Heart right ventricle (tissue), 16 donors: ENCODE results near the gene LAMA2. TPM values are rescaled to one million over a fixed set of nuclear protein-coding genes. Genes with fewer than 3 reads are reported as not detected.

ENCODE experiments used
- ATAC-seq, 8 donors: fragments of 200-7000 bp; cut with Tn5 transposase; one replicate each; pipeline ENCODE4 v1.9.1; 2020; ENCODE audit warnings: mild to moderate bottlenecking in 8 of 8, moderate library complexity in 8 of 8, moderate number of reproducible peaks in 1 of 8
- DNase-seq, 2 donors: peaks; one replicate each; pipeline ENCODE4 v3.0.0-alpha.2; 2020
- H3K27ac ChIP-seq, 10 donors: fragments of 200-600 bp; sonication (generic) in 2 of 10; one replicate each; pipeline versions ENCODE4 v1.5.0 to v1.8.0; 2020 to 2022; ENCODE audit warnings: mild to moderate bottlenecking in 3 of 10
- H3K27me3 ChIP-seq, 7 donors: fragments of 200-600 bp; one replicate each; pipeline ENCODE4 v1.8.0; 2021 to 2022; ENCODE audit warnings: mild to moderate bottlenecking in 2 of 7
- H3K36me3 ChIP-seq, 9 donors: fragments of 200-600 bp; sonication (generic) in 1 of 9; one replicate each; pipeline versions ENCODE4 v1.5.0 to v1.8.0; 2020 to 2022; ENCODE audit warnings: mild to moderate bottlenecking in 2 of 9
- H3K4me1 ChIP-seq, 9 donors: fragments of 200-600 bp; sonication (generic) in 1 of 9; one replicate each; pipeline versions ENCODE4 v1.5.0 to v1.8.0; 2020 to 2022; ENCODE audit warnings: mild to moderate bottlenecking in 4 of 9
- H3K4me3 ChIP-seq, 10 donors: fragments of 200-600 bp; sonication (generic) in 2 of 10; one replicate each; pipeline versions ENCODE4 v1.5.0 to v1.8.0; 2020 to 2022; ENCODE audit warnings: mild to moderate bottlenecking in 7 of 10, moderate library complexity in 2 of 10
- H3K9me3 ChIP-seq, 11 donors: fragments of 200-600 bp in 10 of 11; sonication (generic) in 2 of 11; one replicate each; pipeline versions ENCODE4 v1.5.0 to v1.8.0; 2013 to 2022; ENCODE audit warnings: mild to moderate bottlenecking in 2 of 11, control low read depth in 1 of 11, moderate library complexity in 1 of 11
- WGBS, 2 donors: extraction: QIAGEN DNeasy Blood & Tissue Kit; methylation state at CpG; one replicate each; pipeline ENCODE4 v1.1.7; 2013; ENCODE audit warnings: inconsistent platforms in 1 of 2; 5-methylcytosine and 5-hydroxymethylcytosine counted together
- intact Hi-C, 10 donors: fragments of 100-400 bp; cut with DNase I; formaldehyde crosslinking; loops; one replicate each; pipeline versions ENCODE4 v1.11.1 to v1.14.2; 2022
- polyA plus RNA-seq, 2 donors: library from polyadenylated mRNA; stranded (reverse); fragments of 200-250 nt; gene quantifications; one replicate each; pipeline ENCODE4 v1.2.3, GENCODE V29; 2013
- total RNA-seq, 10 donors: library from RNA; stranded (reverse); fragmentation: NEBNext Ultra II Directional in 3 of 10; extraction: Animal tissue kit (Norgen Biotek cat#: 25700) in 3 of 10; gene quantifications; one replicate each; pipeline versions ENCODE4 v1.2.1 to v1.2.4, GENCODE V29; 2021 to 2023
- TF ChIP-seq, protein P1 (sequence below), 9 donors: fragments of 200-600 bp; sonication (generic) in 2 of 9; IDR thresholded peaks; one replicate each; pipeline versions ENCODE4 v1.5.0 to v1.8.0; 2021 to 2022; ENCODE audit warnings: antibody characterized with exemption in 9 of 9, mild to moderate bottlenecking in 5 of 9, moderate library complexity in 1 of 9
- donor health status: Arrhythmogenic right ventricular cardiomyopathy.
- donor health status: ischemic (EF 13 %, LVEDD 7.1; RV severe dilation, severe dysfunction).
- donor health status: healthy with polysubstance abuse.
- donor health status: DM: no; HTN: yes; CAD: no.
- donor health status: DM: no; HTN: no; CAD: no.
- donor health status: ischemic (EF 25% LVEDD 6.9; RV normal size, moderate dysfunction).
- donor health status: ischemic (EF 25% LVEDD 5.7; RV mildly dilated, moderate dysfunction).
- donor health status: healthy.
- donor health status: DM: yes; HTN: yes; CAD: no.
- donor health status: Ischemic cardiomyopathy.
- donor health status: ischemic (EF 35%, LVEDD 5.7; RV mildly dilated, moderate dysfunction).
- donor health status: nonischemic (EF 11% LVEDD 7.7; RV severe dilation, severe dysfunction).
- donor health status: DM: yes; HTN: yes; CAD: no.
- donor health status: PGD.
- donor health status: ischemic (EF 29% LVEDD 5.4; RV normal size, mild dysfunction).
- donor health status: nonischemic (EF 23%, LVEDD 6.1; RV moderate dilation, normal function).

Gene LAMA2
- total and polyA plus RNA-seq, 12 donors = 31.1 to 293 (median 223) TPM

DNA sequence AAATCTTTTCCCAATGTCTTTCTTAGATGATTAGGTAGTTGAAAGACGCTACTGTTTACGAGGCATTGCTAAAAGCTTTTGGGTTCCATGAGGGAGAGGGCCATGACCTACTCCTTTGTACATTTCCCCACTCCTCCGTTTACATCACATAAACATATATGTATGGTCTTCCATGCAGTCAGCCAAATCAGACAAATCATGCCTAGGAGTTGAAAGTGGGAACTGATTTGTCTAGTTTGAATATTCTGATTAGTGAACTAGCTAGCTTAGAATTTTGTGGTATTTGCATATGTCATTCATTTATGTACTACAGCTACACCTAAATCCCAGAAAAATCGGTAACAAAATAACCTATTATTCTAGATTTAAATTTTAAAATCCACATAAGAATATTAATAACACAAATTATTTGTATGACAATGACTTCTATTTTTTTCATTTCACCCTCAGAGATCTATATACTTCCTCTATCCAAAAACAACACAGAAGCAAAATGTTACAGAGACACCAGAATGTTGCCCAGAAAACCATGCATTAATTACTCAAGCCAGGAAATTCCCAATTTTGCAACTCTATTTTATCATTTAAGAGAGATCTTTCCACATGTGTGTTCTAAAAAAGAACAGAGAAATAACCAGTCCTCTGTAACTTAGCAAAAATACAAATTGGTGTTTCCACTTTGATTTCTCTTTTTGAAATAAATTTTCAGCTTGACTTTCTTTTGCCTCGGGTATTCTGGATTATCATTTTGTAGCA is 231.9 kb downstream of the LAMA2 start:
- H3K27ac ChIP-seq = peak overlapping the region in 7 of 10 donors; percentile 6 to 57 (median 17)
- no peak overlapping the region for H3K4me3 ChIP-seq
- DNase-seq (no peak), ATAC-seq (no peak)
- TF ChIP-seq, protein P1, sequence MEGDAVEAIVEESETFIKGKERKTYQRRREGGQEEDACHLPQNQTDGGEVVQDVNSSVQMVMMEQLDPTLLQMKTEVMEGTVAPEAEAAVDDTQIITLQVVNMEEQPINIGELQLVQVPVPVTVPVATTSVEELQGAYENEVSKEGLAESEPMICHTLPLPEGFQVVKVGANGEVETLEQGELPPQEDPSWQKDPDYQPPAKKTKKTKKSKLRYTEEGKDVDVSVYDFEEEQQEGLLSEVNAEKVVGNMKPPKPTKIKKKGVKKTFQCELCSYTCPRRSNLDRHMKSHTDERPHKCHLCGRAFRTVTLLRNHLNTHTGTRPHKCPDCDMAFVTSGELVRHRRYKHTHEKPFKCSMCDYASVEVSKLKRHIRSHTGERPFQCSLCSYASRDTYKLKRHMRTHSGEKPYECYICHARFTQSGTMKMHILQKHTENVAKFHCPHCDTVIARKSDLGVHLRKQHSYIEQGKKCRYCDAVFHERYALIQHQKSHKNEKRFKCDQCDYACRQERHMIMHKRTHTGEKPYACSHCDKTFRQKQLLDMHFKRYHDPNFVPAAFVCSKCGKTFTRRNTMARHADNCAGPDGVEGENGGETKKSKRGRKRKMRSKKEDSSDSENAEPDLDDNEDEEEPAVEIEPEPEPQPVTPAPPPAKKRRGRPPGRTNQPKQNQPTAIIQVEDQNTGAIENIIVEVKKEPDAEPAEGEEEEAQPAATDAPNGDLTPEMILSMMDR (IDR thresholded peaks at IDR 0.05) = no peak
- H3K4me1 ChIP-seq = peaks cover 3 to 81% (median 64%) of the 10 kb centered on the region in 9 donors
- no peaks in the 10 kb centered on the region for H3K27me3 ChIP-seq
- intact Hi-C loops = no loop called here
- H3K36me3 ChIP-seq = no peaks in the 10 kb centered on the region
- H3K9me3 ChIP-seq = no peaks in the 10 kb centered on the region
- 81 to 88% methylated on average over 5 of the region's 5 CpGs for WGBS, 2 donors

DNA sequence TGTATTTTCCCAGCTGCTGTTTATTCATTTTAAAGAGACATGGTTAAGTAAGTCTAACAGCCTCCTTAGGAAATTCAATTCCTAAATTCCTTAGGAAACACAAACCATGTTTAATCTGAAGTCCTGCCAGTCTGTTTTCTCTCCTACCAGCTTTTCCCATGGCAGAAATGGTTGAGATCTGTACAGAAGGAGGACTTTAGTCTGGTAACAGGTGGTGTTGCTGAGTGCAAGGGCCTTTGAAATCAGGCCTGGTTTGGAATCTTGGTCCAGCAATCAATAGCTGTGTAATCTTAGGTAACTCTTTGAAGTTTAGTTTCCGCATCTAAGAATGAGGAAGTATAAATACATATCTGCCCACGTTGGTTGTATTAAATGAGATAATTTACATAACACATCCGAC is 232.5 kb downstream of the LAMA2 start:
- Histone ChIP-seq H3K4me1 (peaks cover 3 to 76% (median 63%) of the 10 kb centered on the region in 9 donors), H3K9me3 (no peaks in the 10 kb centered on the region), H3K27ac (peak overlapping the region in 7 of 10 donors; percentile 2 to 57 (median 17)), H3K4me3 (no peak overlapping the region), H3K36me3 (no peaks in the 10 kb centered on the region), H3K27me3 (no peaks in the 10 kb centered on the region)
- TF ChIP-seq, protein P1 (IDR thresholded peaks at IDR 0.05) = no peak
- WGBS, 2 donors = 46% methylated on average over 3 of the region's 3 CpGs
- intact Hi-C loops = no loop called here
- DNase-seq (no peak), ATAC-seq (peak in 1 of 8 donors; percentile 23)

DNA sequence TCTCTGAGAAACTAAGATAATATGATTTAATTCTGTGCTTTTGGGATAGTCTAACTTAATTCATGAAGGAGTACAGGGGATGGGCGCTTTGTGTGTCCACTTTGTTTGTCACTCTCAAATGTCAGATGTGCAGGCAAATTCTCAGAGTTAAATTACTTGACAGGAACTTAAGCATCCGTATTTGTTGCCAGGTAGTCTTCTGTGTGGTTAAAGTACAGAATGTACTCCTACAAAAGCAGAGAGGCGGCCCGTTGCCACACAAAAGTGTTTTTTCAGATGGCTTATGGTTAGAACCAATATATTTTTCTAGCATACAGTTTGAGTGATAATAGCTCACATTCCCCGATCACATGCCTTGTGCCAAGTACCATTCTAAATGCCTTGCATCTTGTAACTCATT is 234.4 kb downstream of the LAMA2 start:
- H3K36me3 ChIP-seq = no peaks in the 10 kb centered on the region
- H3K27ac ChIP-seq = peak overlapping the region in 3 of 10 donors; percentile 1 to 17 (median 9)
- no peaks in the 10 kb centered on the region for H3K27me3 ChIP-seq
- ATAC-seq = no peak
- 68 to 71% methylated on average over 5 of the region's 5 CpGs for WGBS, 2 donors
- no peak for DNase-seq
- TF ChIP-seq, protein P1 (IDR thresholded peaks at IDR 0.05) = no peak
- intact Hi-C loops = loop anchor here in 1 of 10 donors (2.0 kb wide), 1 partner anchor 17 kb away; no protein-coding TSS in a partner anchor
- H3K9me3 ChIP-seq = no peaks in the 10 kb centered on the region
- no peak overlapping the region for H3K4me3 ChIP-seq
- peaks cover 3 to 71% (median 49%) of the 10 kb centered on the region in 9 donors for H3K4me1 ChIP-seq

DNA sequence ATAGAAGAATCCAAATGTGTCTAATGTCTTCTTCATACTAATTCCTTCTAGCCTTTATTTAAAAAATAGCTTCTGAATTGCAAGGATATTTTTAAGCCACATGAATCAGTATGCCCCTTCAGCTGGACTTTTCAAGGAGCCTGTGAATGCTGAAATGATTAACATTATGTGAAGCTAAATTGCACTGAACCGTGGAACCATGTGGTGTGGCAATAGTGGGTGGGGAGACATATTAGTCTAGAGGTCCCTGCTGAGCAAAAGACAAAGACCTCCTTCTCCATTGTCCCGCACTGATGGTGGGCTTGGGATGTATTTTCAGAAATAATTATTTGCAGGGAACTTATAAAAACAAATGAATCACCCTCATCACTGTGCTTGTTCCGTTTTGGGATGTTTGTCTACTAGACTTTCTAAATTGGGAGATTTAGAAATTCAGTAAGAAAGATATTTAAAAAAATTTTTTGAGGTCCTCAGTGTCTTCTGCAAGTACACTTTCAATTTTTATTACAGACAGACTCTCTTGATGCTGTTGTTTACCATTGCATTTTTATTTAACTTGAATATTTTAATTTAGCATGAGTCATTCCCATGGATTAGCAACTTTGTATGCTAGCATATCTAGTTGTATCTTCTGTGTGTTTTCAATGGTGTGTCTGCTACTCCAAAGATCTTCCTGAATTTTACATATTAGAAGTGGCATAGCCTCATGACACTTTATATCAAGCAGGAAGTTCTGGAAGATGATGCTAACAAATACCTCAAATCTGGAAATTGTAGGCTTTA is 238.1 kb downstream of the LAMA2 start:
- H3K9me3 ChIP-seq = no peaks in the 10 kb centered on the region
- peaks cover 0 to 50% (median 20%) of the 10 kb centered on the region in 9 donors for H3K4me1 ChIP-seq
- intact Hi-C loops = no loop called here
- DNase-seq = no peak
- H3K4me3 ChIP-seq = no peak overlapping the region
- H3K27ac ChIP-seq = peak overlapping the region in 7 of 10 donors; percentile 12 to 42 (median 40)
- no peaks in the 10 kb centered on the region for H3K27me3 ChIP-seq
- no peaks in the 10 kb centered on the region for H3K36me3 ChIP-seq
- ATAC-seq = peak in 5 of 8 donors; percentile 13 to 76 (median 50)
- 63 to 76% methylated on average over 3 of the region's 3 CpGs for WGBS, 2 donors
- TF ChIP-seq, protein P1 (IDR thresholded peaks at IDR 0.05) = no peak
